Measurements from ENCODE around the gene FAM186B. TPM values are rescaled to one million over a fixed set of nuclear protein-coding genes. Genes with fewer than 3 reads are reported as not detected.
A peak's percentile ranks its signal among the peaks of the same experiment; 100 is the strongest.

Gene FAM186B
- total and polyA plus RNA-seq, 11 donors = 0.17 to 0.78 (median 0.41) TPM

DNA sequence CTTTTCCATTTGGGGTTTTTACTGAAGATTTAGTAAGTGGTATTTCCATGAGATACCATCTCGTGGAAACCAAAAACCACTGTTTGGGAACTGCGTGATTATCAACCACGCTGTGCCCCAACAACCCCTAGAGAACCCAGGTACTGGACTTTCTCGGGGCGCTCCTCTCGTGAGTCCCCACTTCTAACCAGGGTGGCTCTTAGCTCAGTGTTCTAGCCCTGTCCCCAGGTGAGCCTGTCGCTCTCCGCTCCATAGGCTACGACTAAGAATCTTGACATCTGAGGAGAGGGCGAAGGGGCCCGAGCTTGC, 38.2 kb downstream of the FAM186B start:
- Histone ChIP-seq H3K27ac (peak overlapping the region; percentile 61 to 98 (median 94)), H3K4me1 (peaks cover 0 to 62% (median 43%) of the 10 kb centered on the region in 12 donors), H3K9me3 (no peaks in the 10 kb centered on the region), H3K4me3 (peak overlapping the region; percentile 50 to 99 (median 82)), H3K27me3 (no peaks in the 10 kb centered on the region), H3K36me3 (peaks cover 0 to 32% (median 28%) of the 10 kb centered on the region in 9 donors)
- DNase-seq = no peak
- ATAC-seq = peak in 3 of 4 donors; percentile 1 to 5 (median 1)
- 5 to 9% (median 6%) methylated on average over 11 of the region's 11 CpGs for WGBS, 4 donors
- TF ChIP-seq POLR2A (IDR thresholded peaks at IDR 0.05) = no peak
- TF ChIP-seq, protein P1, sequence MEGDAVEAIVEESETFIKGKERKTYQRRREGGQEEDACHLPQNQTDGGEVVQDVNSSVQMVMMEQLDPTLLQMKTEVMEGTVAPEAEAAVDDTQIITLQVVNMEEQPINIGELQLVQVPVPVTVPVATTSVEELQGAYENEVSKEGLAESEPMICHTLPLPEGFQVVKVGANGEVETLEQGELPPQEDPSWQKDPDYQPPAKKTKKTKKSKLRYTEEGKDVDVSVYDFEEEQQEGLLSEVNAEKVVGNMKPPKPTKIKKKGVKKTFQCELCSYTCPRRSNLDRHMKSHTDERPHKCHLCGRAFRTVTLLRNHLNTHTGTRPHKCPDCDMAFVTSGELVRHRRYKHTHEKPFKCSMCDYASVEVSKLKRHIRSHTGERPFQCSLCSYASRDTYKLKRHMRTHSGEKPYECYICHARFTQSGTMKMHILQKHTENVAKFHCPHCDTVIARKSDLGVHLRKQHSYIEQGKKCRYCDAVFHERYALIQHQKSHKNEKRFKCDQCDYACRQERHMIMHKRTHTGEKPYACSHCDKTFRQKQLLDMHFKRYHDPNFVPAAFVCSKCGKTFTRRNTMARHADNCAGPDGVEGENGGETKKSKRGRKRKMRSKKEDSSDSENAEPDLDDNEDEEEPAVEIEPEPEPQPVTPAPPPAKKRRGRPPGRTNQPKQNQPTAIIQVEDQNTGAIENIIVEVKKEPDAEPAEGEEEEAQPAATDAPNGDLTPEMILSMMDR (IDR thresholded peaks at IDR 0.05) = no peak
- intact Hi-C loops (cut with DNase I) = no loop called here

DNA sequence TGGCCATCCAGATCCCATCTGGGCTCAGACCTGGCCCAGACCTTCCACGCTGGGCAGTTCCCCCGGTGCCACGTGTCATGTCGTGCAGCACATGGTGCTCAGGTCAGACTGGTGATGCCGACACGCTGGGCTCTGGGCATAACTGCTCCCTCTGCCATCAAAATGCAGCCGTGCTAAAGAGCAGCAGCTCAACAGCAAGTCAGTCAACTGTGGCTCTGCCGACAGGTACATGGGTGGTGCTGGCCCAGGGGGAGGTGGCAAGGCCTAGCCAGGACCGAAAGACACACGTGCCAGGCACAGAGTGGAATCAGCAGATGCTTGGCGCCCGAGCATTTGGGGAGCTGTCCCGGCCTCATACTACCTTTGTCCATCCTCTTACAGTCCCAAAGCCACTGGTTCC, 39.1 kb downstream of the FAM186B start:
- DNase-seq (peak in 1 of 5 donors; percentile 25), ATAC-seq (no peak)
- TF ChIP-seq, protein P1 (IDR thresholded peaks at IDR 0.05) = no peak
- TF ChIP-seq POLR2A (IDR thresholded peaks at IDR 0.05) = no peak
- peaks cover 0 to 62% (median 43%) of the 10 kb centered on the region in 12 donors for H3K4me1 ChIP-seq
- H3K36me3 ChIP-seq = peaks cover 0 to 41% (median 37%) of the 10 kb centered on the region in 9 donors
- no peaks in the 10 kb centered on the region for H3K27me3 ChIP-seq
- no peaks in the 10 kb centered on the region for H3K9me3 ChIP-seq
- H3K4me3 ChIP-seq = peak overlapping the region in 7 of 12 donors; percentile 68 to 99 (median 82)
- peak overlapping the region; percentile 80 to 98 (median 94) for H3K27ac ChIP-seq
- intact Hi-C loops (cut with DNase I) = no loop called here
- 73 to 94% (median 91%) methylated on average over 12 to 13 of the region's 13 CpGs for WGBS, 4 donors

DNA sequence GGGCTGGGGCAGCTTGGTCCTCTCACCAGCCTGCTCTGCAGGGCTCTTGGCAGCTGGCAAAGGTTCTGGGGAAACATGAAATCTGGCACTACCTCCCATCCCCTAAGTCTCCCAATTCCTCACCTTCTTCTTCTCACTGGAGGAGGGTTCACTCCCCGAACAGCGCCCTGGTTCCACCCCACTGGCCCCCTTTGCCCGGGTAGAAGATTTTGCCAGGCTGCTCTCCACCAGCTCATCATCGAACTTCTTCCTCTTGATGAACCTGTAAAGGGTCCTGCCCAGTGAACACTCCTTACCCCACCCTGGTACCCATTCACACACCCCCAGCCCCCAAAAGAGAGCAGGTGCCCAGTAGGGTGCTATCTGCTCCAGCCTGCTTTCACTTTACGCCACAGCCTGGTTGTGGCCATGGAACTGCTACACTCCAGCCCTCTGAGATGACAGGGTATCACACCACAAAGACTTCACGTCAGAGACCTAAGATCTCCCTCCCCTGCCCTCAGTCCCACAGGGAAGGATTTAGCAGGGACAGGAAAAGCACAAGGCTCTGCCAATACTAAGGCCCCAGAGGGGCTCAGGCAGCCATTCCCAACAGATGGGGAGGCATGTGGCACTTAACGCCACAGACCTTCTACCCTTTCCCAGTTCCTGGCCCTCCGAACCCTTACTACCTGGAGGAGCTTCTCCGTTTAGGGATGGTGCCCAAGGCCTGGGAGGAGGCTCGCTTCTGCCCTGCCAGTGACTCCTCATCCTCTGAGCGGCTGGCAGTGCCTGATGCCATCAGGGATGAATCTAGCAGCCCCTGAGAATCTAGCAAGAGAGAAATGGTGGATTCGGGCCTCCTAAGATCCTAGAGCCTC, 39.8 kb downstream of the FAM186B start:
- peak in 2 of 4 donors; percentile 2 to 4 for ATAC-seq
- WGBS, 4 donors = 83 to 85% (median 83%) methylated on average over 12 of the region's 12 CpGs

More for the DNA sequence above, 39.8 kb downstream of the FAM186B start:
- Histone ChIP-seq H3K4me3 (peak overlapping the region in 1 of 12 donors; percentile 10), H3K4me1 (peaks cover 0 to 59% (median 43%) of the 10 kb centered on the region in 12 donors), H3K27ac (peak overlapping the region; percentile 80 to 98 (median 94)), H3K9me3 (no peaks in the 10 kb centered on the region), H3K36me3 (peaks cover 0 to 48% (median 44%) of the 10 kb centered on the region in 9 donors), H3K27me3 (no peaks in the 10 kb centered on the region)
- TF ChIP-seq, protein P1 (IDR thresholded peaks at IDR 0.05) = no peak
- TF ChIP-seq POLR2A (IDR thresholded peaks at IDR 0.05) = no peak
- no peak for DNase-seq
- intact Hi-C loops (cut with DNase I) = no loop called here

Data from heart left ventricle (tissue), 16 donors.